NB4 (cell line): ENCODE measurements around the gene MYZAP.
A peak's percentile ranks its signal among the peaks of the same experiment; 100 is the strongest.

Experiments used
- CTCF ChIP-seq: IDR thresholded peaks from one replicate; pipeline ENCODE4 v1.5.1; 2012; ENCODE audit warnings: low read depth, low read length
- MYC ChIP-seq: IDR thresholded peaks from 2 replicates; pipeline ENCODE4 v1.6.1; 2011; ENCODE audit warnings: low read depth, low read length
- POLR2A ChIP-seq: IDR thresholded peaks from 2 replicates; pipeline ENCODE4 v1.6.1; 2011; ENCODE audit warnings: mild to moderate bottlenecking; ENCODE audit not compliant: insufficient read length; ENCODE audit errors: extremely low read depth

DNA sequence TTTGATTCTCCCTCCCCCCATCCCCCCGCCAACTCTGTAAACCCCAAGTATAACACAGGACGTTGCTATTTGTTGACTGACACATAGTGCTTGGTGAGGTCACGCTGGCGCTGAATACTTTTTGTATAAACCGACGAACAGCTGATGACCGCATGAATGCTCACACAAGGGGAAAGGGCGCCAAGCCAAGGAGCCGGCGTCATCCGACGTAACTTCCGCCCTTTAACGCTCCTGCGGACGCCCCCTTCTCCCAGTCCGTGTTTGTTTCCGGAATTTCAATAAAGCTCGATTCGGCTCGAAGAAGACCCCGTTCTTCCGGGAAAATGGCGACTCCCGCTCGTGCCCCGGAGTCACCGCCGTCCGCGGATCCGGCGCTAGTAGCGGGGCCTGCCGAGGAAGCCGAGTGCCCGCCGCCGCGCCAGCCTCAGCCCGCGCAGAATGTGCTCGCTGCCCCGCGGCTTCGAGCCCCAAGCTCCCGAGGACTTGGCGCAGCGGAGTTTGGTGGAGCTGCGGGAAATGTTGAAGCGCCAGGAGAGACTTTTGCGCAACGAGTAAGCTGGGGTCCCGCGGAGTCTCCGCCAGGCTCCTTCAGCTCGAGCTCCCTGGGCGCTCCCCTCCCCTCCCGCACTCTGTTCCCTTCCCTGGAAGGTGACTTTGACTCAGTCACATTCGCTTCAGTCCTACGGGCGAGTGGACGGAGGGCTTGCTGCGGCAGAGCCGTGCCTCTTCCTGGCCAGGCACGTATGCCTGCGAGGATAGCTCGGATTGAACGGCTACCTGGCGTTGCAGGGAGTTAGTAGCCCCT, 114.9 kb downstream of the MYZAP start, which contains the start of gene POLR2M:
- no peak for TF ChIP-seq CTCF
- peak; percentile 66 for TF ChIP-seq POLR2A
- peak; percentile 90 for TF ChIP-seq MYC
